HepG2 (cell line): ENCODE data around the gene PRKCZ. TPM values are rescaled to one million over a fixed set of nuclear protein-coding genes. Genes with fewer than 3 reads are reported as not detected.
A peak's percentile ranks its signal among the peaks of the same experiment; 100 is the strongest.

Experiments used
- ARHGAP35 ChIP-seq: sonication (generic); formaldehyde crosslinking; IDR thresholded peaks from 2 replicates; pipeline ENCODE4 v1.9.0; 2022; ENCODE audit warnings: mild to moderate bottlenecking, inconsistent platforms, moderate library complexity, missing genetic modification reagents, borderline replicate concordance
- ELF4 ChIP-seq: sonication (generic); formaldehyde crosslinking; IDR thresholded peaks from 2 replicates; pipeline ENCODE4 v1.5.0; 2020; ENCODE audit warnings: missing genetic modification reagents, mild to moderate bottlenecking, moderate library complexity, borderline replicate concordance
- HMG20B ChIP-seq: conservative IDR thresholded peaks from 2 replicates; pipeline ENCODE4 v1.6.1; 2016; ENCODE audit warnings: missing genetic modification reagents, missing compliant biosample characterization
- NFAT5 ChIP-seq: sonication (generic); formaldehyde crosslinking; IDR thresholded peaks from 2 replicates; pipeline ENCODE4 v1.4.0; 2020; ENCODE audit warnings: missing genetic modification reagents
- NFRKB ChIP-seq: fragments of 450-650 bp; IDR thresholded peaks from 2 replicates; pipeline ENCODE4 v1.6.1; 2017
- PAX8 ChIP-seq: sonication (generic); formaldehyde crosslinking; IDR thresholded peaks from 2 replicates; pipeline ENCODE4 v1.8.0; 2022; ENCODE audit warnings: mild to moderate bottlenecking, missing genetic modification reagents, borderline replicate concordance
- PHF20 ChIP-seq: sonication (generic); formaldehyde crosslinking; IDR thresholded peaks from 2 replicates; pipeline ENCODE4 v1.5.0; 2020; ENCODE audit warnings: mild to moderate bottlenecking, missing genetic modification reagents
- POGZ ChIP-seq: sonication (generic); formaldehyde crosslinking; IDR thresholded peaks from 2 replicates; pipeline ENCODE4 v1.4.0; 2020; ENCODE audit warnings: mild to moderate bottlenecking, missing genetic modification reagents
- SKI ChIP-seq: fragments of 450-650 bp; IDR thresholded peaks from one replicate; pipeline ENCODE4 v1.6.1; 2018; ENCODE audit warnings: mild to moderate bottlenecking; ENCODE audit not compliant: partially characterized antibody
- SMAD1 ChIP-seq: sonication (generic); formaldehyde crosslinking; IDR thresholded peaks from 2 replicates; pipeline ENCODE4 v1.4.0; 2020; ENCODE audit warnings: missing genetic modification reagents, low read depth, mild to moderate bottlenecking, borderline replicate concordance
- SNAPC5 ChIP-seq: sonication (generic); formaldehyde crosslinking; IDR thresholded peaks from 2 replicates; pipeline ENCODE4 v1.8.1; 2023; ENCODE audit warnings: mild to moderate bottlenecking, missing genetic modification reagents, borderline replicate concordance
- SRF ChIP-seq: IDR thresholded peaks from 2 replicates; pipeline ENCODE4 v1.6.1; 2011; ENCODE audit warnings: mild to moderate bottlenecking, low read depth, low read length, moderate library complexity
- TRAFD1 ChIP-seq: sonication (generic); formaldehyde crosslinking; IDR thresholded peaks from 2 replicates; pipeline ENCODE4 v1.5.1; 2020; ENCODE audit warnings: missing genetic modification reagents, mild to moderate bottlenecking, borderline replicate concordance
- ZBTB1 ChIP-seq: sonication (generic); formaldehyde crosslinking; IDR thresholded peaks from 2 replicates; pipeline ENCODE4 v1.4.0; 2020; ENCODE audit warnings: missing genetic modification reagents, borderline replicate concordance
- ZNF414 ChIP-seq: sonication (generic); formaldehyde crosslinking; IDR thresholded peaks from 2 replicates; pipeline ENCODE4 v1.5.0; 2020; ENCODE audit warnings: missing genetic modification reagents
- ZNF784 ChIP-seq: sonication (generic); formaldehyde crosslinking; IDR thresholded peaks from 2 replicates; pipeline ENCODE4 v1.5.1; 2020; ENCODE audit warnings: missing genetic modification reagents, mild to moderate bottlenecking, borderline replicate concordance
- ZSCAN9 ChIP-seq: IDR thresholded peaks from 2 replicates; pipeline ENCODE4 v1.6.1; 2016; ENCODE audit warnings: borderline replicate concordance
- polyA plus RNA-seq, 8 experiments: library from polyadenylated mRNA; depleted of rRNA in 3 of 8; stranded (reverse) in 7 of 8; unstranded in 1 of 8; fragments of >200 nt; fragmentation: Illumina TruSeq in 4 of 8; extraction: Trizol in 4 of 8; gene quantifications; 2 replicates each; pipeline versions ENCODE4 v1.2.1 to v1.2.3, GENCODE V29; 2011 to 2016; ENCODE audit warnings: low read depth in 4 of 8, missing spikeins in 1 of 8, mixed read lengths in 1 of 8; ENCODE audit not compliant: insufficient read depth in 1 of 8
- total RNA-seq, 5 experiments: library from RNA; depleted of rRNA; stranded (reverse); fragments of >200 nt; fragmentation: Illumina TruSeq; extraction: Trizol; gene quantifications; 2 replicates each; pipeline ENCODE4 v1.2.3, GENCODE V29; 2016; ENCODE audit warnings: low read depth in 1 of 5

PRKCZ gene
- total and polyA plus RNA-seq, 2 of the 13 experiments (the other 11 are each of a cell fraction or from before 2014, with no cell fraction given): 34.7 to 85.2 TPM

GRCh38 chr1:2046953-2047748, 3.1 kb upstream of the PRKCZ start (continued):
- TF ChIP-seq ZNF784 (CRISPR knock-in tag) (no peak), TRAFD1 (CRISPR knock-in tag) (no peak), PHF20 (CRISPR knock-in tag) (no peak), ARHGAP35 (CRISPR knock-in tag) (no peak), PAX8 (CRISPR knock-in tag) (no peak), ZNF414 (CRISPR knock-in tag) (0 out of 2 replicates have a peak, but pooled peaks have one; percentile 51), POGZ (CRISPR knock-in tag) (0 out of 2 replicates have a peak, but pooled peaks have one; percentile 29), SRF (no peak), ZBTB1 (no peak), SMAD1 (CRISPR knock-in tag) (no peak), NFRKB (no peak), SNAPC5 (CRISPR knock-in tag) (no peak), ELF4 (CRISPR knock-in tag) (no peak), ZSCAN9 (CRISPR knock-in tag) (peak; percentile 51; the same call in 1 of the 2 replicates), SKI (no peak), NFAT5 (no peak), HMG20B (CRISPR knock-in tag) (no peak)
